Right atrium auricular region (tissue), 2 donors: ENCODE data around the gene NEDD4L. TPM values are rescaled to one million over a fixed set of nuclear protein-coding genes. Genes with fewer than 3 reads are reported as not detected.
"Not testable (repeated sequence)": the region's sequence is repeated elsewhere in the genome, so short reads cannot be mapped to it uniquely, and the experiment has no call there.

Source experiments
- DNase-seq: peaks from one replicate; pipeline ENCODE4 v3.0.0-alpha.2; 2019; ENCODE audit warnings: low spot score
- H3K27ac ChIP-seq, 2 donors: fragments of 200-600 bp; sonication (generic); 1 replicate in 1 of 2; 2 replicates in 1 of 2; pipeline ENCODE4 v1.5.1; 2016 to 2019
- H3K27me3 ChIP-seq, 2 donors: fragments of 200-600 bp; sonication (generic); one replicate each; pipeline versions ENCODE4 v1.5.1 to v1.6.0; 2017 to 2019
- H3K36me3 ChIP-seq: fragments of 200-600 bp; sonication (generic); one replicate; pipeline ENCODE4 v1.5.1; 2016
- H3K4me1 ChIP-seq, 2 donors: fragments of 200-600 bp; sonication (generic); one replicate each; pipeline versions ENCODE4 v1.5.1 to v1.6.0; 2017 to 2019
- H3K4me3 ChIP-seq, 2 donors: fragments of 200-600 bp; sonication (generic); 1 replicate in 1 of 2; 2 replicates in 1 of 2; pipeline ENCODE4 v1.5.1; 2017 to 2019; ENCODE audit warnings: mild to moderate bottlenecking in 1 of 2, moderate library complexity in 1 of 2
- H3K9me3 ChIP-seq, 2 donors: fragments of 200-600 bp; sonication (generic); one replicate each; pipeline ENCODE4 v1.5.1; 2019
- total RNA-seq, 2 donors: library from RNA; depleted of rRNA; stranded (reverse); fragments of >200 nt; gene quantifications; one replicate each; pipeline ENCODE4 v1.1.0, GENCODE V29; 2016
- TF ChIP-seq, protein P1 (sequence below), 2 donors: fragments of 200-600 bp; sonication (generic); IDR thresholded peaks; one replicate each; pipeline ENCODE4 v1.5.1; 2019; ENCODE audit warnings: antibody characterized with exemption in 2 of 2

NEDD4L gene
- total RNA-seq, 2 donors from 2014 or later, result 45.0 to 68.0 TPM

DNA sequence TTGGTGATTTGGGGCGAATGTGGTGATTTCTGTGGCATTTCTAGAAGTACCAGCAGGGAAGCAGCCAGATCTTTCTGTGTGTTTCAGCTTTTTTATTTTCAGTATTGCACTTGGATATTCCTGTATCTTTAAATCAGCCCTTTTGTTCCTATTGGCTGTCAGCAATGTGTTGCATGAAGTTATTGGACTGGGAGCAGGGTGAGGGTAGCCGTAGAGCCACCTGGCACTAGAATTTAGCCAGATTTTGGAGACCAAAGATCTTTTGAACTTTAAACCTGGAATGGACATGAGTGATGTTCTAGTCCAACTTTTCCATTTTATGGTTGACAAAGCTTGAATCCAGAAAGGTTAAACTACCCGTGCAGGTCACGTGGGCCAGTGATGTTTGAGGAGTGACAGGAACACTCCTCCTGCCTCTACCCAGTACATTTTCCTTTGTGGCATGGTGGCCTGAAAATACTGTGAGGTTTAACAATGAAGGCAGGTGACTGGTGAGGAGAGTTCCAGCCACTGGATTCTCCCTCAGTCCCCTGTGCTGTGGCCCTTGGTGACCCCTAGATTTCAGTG is 122.3 kb downstream of the NEDD4L start:
- no peak overlapping the region for H3K27ac ChIP-seq

DNA sequence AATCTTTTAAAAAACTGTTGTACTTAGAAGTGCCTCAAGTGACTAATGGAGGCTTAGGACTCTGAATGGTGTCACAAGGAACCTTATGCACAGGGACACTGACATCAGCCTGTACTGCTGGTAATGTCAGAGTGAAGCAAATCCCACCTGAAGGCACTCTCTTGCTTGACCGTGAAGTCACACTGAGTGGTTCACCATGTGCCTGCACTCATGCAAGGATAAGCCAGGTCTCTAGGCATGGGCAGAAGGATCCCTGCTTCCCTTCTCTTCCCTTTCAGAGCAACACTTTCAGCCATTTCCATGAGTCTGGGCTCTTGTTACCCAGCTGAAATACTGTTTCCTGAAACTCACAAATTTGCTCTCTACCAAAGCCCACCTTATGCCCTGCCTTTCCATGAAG is 123.0 kb downstream of the NEDD4L start:
- no peak overlapping the region for H3K4me3 ChIP-seq
- no peaks in the 10 kb centered on the region for H3K36me3 ChIP-seq
- H3K27ac ChIP-seq, result no peak overlapping the region

More for the DNA sequence above, 122.3 kb downstream of the NEDD4L start:
- TF ChIP-seq, protein P1, sequence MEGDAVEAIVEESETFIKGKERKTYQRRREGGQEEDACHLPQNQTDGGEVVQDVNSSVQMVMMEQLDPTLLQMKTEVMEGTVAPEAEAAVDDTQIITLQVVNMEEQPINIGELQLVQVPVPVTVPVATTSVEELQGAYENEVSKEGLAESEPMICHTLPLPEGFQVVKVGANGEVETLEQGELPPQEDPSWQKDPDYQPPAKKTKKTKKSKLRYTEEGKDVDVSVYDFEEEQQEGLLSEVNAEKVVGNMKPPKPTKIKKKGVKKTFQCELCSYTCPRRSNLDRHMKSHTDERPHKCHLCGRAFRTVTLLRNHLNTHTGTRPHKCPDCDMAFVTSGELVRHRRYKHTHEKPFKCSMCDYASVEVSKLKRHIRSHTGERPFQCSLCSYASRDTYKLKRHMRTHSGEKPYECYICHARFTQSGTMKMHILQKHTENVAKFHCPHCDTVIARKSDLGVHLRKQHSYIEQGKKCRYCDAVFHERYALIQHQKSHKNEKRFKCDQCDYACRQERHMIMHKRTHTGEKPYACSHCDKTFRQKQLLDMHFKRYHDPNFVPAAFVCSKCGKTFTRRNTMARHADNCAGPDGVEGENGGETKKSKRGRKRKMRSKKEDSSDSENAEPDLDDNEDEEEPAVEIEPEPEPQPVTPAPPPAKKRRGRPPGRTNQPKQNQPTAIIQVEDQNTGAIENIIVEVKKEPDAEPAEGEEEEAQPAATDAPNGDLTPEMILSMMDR (IDR thresholded peaks at IDR 0.05), result no peak
- DNase-seq, result no peak
- H3K9me3 ChIP-seq, result no peaks in the 10 kb centered on the region
- H3K27me3 ChIP-seq, result no peaks in the 10 kb centered on the region
- no peaks in the 10 kb centered on the region for H3K36me3 ChIP-seq
- H3K4me3 ChIP-seq, result no peak overlapping the region
- H3K4me1 ChIP-seq, result no peaks in the 10 kb centered on the region

GRCh38 chr18:58168221-58168620 is 124.2 kb downstream of the NEDD4L start:
- H3K9me3 ChIP-seq, result no peaks in the 10 kb centered on the region
- no peaks in the 10 kb centered on the region for H3K4me1 ChIP-seq
- TF ChIP-seq, protein P1 (IDR thresholded peaks at IDR 0.05), result no peak
- H3K27me3 ChIP-seq, result no peaks in the 10 kb centered on the region
- no peaks in the 10 kb centered on the region for H3K36me3 ChIP-seq
- no peak overlapping the region for H3K27ac ChIP-seq
- H3K4me3 ChIP-seq, result no peak overlapping the region
- peak; percentile 7 for DNase-seq

More for the DNA sequence above, 123.0 kb downstream of the NEDD4L start:
- TF ChIP-seq, protein P1 (IDR thresholded peaks at IDR 0.05), result no peak
- Histone ChIP-seq H3K27me3 (no peaks in the 10 kb centered on the region), H3K4me1 (no peaks in the 10 kb centered on the region), H3K9me3 (no peaks in the 10 kb centered on the region)
- peak; percentile 11 for DNase-seq

GRCh38 chr18:58168993-58169392 is 125.0 kb downstream of the NEDD4L start:
- H3K27me3 ChIP-seq, result no peaks in the 10 kb centered on the region
- no peaks in the 10 kb centered on the region for H3K9me3 ChIP-seq
- DNase-seq, result peak; percentile 46
- no peaks in the 10 kb centered on the region for H3K4me1 ChIP-seq
- H3K27ac ChIP-seq, result no peak overlapping the region
- H3K4me3 ChIP-seq, result no peak overlapping the region
- TF ChIP-seq, protein P1 (IDR thresholded peaks at IDR 0.05), result no peak
- H3K36me3 ChIP-seq, result no peaks in the 10 kb centered on the region

GRCh38 chr18:58169472-58169871 is 125.4 kb downstream of the NEDD4L start:
- peak; percentile 40 for DNase-seq
- Histone ChIP-seq H3K4me1 (no peaks in the 10 kb centered on the region), H3K36me3 (no peaks in the 10 kb centered on the region), H3K9me3 (no peaks in the 10 kb centered on the region), H3K4me3 (no peak overlapping the region), H3K27me3 (no peaks in the 10 kb centered on the region), H3K27ac (no peak overlapping the region)
- TF ChIP-seq, protein P1 (IDR thresholded peaks at IDR 0.05), result no peak

GRCh38 chr18:58170036-58170435 is 126.0 kb downstream of the NEDD4L start:
- H3K9me3 ChIP-seq, H3K4me3 ChIP-seq, H3K27me3 ChIP-seq, H3K4me1 ChIP-seq, H3K27ac ChIP-seq, H3K36me3 ChIP-seq, DNase-seq: not testable (repeated sequence)
